Activated CD8-positive, alpha-beta memory T cell treated with anti-CD3 and anti-CD28 coated beads, Interleukin-2, amount 50 U/mL, for 1 hour (primary cell): ENCODE data around the gene PIGO.

Experiments used
- DNase-seq: peaks from one replicate; pipeline ENCODE4 v3.0.0-alpha.2; 2020; ENCODE audit errors: extremely low read depth

Gene PIGO

DNA sequence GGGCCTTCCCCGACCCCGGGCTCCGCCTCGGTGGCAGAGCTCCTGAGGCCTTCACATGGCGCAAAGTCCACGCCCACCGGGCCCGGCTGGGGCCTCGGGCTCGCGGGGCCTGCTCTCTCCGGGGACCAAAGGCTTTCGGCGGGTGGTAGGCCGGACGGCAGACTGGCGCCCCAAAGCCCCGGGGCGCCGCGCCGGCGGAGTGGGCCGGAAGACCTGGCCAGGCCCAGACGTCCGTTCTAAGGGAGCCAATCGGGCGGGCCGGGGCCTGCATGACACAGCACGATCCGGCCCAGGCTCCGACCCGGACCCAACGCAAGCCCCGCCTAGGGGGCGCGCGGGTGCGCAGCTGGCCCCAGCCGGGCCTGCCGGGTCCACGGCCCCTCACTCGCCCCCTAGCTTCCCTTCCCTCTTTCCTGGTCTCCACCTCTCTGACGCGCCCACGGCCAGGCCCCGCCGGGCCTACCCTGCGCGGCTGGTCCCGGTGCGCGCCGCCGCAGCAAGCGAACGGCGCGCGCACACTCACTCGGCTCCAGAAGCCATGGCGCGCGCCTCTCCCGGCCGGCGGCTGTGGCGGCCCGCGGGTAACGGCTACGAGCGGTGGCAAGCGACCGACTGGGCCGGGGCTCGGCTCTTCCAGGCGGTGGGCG is 24.5 kb downstream of the PIGO start:
- DNase-seq: peak; percentile 31

DNA sequence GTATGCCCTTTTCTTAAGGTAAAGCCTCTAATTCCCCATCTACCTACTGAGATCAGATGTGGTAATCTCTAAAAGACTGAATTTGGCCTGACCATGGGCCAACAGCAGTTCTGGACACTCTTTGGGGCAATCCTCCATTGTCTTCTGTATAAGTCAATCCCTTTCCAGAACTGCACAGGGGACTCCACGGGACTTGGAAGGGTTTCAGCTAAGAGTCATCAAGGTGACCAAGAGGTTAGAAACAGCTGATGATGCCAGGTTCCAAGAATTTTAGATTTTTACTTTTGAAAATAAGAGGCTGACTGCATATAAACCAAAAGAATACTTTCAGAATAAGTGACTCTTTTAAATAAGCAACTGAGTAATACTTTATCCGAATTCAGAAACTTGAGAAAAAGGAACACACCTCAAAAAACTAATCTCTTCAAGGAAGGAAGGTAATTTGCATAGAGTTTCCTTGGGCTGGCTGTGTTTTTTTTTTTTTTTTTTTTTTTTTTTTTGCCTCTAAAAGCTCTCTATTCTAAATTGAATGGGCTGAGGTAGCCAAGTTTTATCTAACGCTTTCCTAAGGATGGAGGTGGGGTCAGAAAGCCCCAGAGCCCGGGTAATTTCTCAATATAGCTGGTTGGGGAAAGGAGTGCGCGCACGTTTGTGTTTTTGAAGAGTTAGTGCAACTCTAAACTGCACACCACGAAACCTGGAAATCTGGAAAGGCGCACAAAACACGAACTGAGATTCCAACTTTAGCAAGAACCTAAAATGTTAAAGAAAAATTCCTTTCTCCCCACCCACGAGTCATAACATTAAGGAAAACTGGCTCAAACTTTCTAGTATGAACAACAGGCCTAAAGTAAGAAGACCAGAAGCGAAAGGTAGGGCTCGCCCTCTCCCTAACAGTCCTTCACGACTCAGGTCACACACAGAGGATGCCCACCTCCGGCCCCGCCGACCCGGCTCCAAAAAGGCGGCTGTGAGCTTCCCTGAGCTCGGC is 25.3 kb downstream of the PIGO start:
- no peak for DNase-seq

DNA sequence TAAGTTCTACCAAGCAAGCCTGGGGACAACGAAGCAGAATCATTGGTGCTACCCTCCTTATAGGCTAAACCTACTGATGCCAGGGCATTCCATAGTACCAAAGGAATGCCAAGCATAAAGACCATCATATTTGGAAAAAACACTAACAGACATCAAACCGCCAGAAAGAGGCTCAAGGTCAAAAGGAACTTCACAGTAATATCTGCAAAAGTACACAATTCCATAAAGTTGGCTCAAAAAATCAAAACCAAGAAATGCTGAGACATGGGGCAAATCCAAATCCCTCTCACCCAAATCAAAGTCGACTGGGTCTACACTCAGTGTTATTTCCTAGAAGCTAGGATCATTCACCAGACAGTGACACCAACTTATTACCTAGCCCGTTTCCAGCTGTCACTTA is 27.4 kb downstream of the PIGO start:
- DNase-seq: no peak

DNA sequence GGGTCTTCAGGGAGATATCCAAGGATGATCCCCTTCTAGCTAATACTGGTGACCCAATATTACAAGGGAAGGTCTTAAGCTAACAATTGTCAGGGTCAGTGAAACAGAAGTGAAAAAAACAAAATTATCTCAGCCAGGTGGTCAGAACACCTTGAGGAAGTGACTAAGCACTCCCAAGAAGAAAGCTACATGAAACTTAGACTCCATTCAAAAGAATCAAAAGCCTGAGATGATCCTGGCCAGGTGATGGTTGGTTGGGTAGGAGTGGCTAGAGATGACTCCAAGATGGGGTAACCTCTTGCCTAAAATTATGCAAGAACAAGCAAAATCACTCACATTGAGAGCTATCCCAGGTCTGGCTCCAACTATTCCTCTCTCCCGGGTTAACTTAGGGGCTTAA is 29.3 kb downstream of the PIGO start:
- no peak for DNase-seq

DNA sequence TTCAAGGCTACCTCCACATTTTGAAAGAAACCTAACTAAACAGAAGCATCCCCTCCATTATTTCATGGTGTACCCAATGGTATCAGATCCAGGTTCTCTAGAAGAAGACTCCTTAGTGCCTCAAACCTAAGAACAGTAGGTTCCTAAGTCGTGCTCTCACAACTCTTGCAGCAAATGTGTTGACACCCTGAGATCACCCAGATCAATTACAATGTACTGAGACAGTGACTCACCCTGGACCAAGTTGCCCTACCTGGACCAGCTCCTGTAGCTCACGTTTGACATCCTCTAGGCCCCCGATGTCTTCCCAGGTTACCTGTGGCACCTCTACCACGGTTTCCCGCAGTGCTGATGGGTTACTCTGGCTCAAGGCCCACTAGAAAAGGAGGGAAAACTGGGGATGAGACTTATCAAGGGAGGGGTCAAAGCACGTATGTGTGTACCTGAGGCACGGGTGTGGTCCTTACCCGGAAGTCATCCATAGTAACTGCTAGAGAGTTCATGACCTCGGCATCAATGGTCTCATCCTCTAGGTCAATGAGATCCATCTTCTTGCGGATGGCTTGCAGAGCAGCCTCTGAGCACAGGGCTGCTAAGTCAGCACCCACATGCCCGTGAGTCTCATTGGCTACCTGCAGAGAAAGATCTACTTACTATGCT is 35.7 kb downstream of the PIGO start:
- DNase-seq: no peak

DNA sequence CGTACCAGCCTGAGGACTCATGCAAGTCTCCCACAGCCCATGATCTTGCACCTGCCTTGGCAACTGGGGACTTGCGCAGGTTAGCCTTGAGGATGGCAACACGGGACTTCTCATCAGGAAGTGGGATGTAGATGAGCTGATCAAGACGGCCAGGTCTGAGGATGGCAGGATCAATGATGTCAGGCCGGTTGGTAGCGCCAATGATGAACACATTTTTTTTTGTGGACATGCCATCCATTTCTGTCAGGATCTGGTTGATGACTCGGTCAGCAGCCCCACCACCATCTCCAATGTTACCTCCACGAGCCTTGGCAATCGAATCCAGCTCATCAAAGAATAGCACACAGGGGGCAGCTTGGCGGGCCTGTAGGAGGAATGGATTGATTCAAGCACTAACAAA is 37.0 kb downstream of the PIGO start:
- DNase-seq: no peak

DNA sequence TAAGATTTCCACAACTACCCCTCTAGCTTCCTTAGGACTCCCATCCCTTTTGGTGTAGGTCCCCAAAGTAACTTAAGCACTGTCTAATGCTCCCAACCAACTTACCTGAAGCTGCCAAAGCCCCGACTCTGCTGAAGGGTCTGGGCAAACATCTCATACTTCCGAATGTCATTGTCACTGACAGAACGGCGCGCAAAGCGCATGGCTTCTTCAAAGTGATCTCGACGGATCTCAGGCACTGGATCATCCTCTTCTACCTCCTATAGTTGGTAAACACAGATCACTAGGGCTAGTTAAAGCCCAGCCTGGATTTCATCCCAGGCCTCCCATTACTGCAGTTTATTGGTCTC is 39.1 kb downstream of the PIGO start:
- DNase-seq: no peak

DNA sequence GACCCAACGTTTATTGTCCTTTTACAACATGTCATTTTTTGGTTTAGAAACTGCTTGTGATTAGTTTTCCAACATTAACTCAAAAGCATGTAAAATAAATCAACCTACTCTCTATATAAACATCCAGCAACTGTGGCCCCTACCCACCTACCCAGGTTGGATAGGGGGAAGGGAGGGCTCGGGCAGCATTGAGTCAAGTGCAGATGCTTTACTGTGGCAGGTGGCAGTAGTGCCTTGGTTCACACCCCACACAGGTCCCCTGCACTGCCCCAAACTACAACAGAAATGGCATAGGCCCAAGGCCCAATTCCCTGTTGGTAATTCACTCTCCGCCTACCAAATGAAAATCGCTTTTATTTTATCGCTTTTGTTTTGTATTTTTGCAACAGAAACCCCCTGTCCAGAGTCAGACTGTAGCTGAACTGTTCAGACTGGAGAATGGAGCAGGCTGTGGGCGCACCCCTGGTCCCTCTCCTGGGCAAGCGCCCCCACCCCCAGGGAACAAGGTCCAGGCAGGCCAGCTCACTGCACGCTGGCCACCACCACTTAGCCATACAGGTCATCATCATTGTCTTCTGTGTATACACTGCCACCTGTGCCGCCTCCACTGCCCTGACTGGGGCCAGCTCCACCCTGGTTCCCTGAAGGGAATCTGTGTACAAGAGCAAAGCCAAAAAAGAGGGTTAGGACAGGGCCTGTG is 39.7 kb downstream of the PIGO start:
- DNase-seq: no peak

DNA sequence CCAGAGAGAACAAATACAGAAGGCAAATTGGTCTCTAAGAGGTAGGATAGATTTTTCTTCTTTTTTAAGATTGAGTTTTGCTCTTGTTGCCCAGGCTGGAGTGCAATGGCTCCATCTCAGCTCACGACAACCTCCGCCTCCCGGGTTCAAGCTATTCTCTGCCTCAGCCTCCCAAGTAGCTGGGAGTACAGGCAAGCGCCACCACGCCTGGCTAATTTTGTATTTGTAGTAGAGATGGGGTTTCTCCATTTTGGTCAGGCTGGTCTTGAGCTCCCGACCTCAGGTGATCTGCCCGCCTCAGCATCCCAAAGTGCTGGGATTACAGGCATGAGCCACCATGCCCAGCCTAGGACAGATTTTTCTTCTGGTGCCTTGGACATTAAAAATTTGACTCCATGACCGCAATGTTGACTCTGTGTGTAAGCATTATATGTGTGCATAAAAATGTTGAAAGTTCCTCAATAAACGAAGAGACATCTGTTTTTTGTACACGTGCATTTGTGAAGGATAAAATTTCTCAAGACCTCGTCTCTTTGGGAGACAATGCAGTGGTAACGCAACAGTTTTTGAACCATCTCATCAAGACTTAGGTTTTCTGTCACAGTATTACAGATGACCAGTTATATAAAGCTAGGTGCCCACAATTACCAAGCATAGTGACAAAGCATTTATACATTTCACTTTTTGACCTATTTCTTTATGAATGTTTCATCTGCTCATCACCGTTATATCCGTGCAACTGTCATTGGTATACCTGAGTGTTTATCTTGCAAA is 41.3 kb downstream of the PIGO start:
- no peak for DNase-seq

DNA sequence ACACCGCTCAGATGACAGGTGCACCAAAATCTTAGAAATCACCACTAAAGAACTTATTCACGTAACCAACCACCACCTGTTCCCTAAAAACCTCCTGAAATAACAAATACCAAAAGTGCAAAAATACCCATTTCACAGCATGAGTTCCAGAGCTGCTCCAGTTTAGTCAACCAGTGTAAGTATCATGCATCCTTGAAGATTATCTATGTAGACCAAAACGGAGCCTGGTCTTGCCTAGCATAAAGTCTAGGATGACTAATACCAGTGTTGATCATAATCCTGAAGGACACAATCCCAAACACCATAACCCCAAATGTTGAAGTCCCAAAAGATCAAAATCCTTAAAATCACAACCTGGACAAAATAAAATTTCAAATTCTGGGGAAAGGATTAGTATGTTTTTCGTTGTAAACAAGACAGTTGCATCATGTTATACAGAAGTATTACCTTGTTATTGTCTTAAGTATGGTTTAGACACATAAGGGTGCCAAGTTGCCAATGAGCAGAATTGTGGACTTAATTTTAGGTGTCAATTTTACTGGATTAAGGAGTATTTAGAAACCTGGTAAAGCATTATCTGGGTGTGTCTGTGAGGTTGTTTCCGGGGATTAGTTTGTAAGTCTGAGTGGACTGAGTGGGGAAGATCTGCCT is 42.1 kb downstream of the PIGO start:
- DNase-seq: no peak

DNA sequence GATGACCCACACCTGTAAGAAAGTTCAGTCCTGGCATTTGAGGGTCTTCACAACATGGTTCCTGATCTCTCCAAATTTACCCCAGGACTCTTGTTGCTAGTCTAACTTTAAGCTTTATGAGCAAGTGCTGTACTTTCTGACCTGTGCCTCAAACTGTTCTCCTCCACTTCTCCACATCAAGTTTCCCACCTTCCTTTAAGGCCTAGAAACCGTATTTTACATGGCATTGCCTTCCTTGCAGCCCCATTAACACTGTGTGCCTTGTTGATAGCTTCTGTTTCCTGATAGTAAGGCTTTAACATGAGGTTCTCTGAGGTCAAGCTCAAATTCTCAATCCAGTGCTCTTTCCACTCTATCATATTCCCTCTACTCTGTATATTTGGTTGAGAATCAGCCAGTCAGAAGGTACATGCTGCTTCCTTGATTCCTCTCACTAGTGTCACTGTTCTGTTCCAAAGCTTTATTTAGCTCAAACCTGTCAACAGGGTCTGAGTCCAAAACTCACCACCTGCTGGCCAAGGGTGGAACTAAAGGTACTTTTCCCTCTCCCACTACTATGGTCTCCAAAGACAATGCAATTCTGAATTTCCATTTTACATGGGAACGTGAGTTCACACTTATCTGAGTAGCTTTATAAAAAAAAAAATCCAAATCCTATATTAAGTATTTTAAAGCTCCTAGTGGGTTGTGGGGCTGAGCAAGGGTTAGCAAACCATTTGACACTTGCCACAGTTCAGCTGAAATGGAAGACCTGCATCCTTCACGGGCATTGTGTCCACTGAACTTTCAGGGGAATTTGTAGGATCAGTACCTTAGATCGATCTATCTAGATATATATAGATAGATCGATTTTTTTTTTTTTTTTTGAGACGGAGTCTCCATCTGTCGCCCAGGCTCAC is 45.1 kb downstream of the PIGO start:
- DNase-seq: no peak

DNA sequence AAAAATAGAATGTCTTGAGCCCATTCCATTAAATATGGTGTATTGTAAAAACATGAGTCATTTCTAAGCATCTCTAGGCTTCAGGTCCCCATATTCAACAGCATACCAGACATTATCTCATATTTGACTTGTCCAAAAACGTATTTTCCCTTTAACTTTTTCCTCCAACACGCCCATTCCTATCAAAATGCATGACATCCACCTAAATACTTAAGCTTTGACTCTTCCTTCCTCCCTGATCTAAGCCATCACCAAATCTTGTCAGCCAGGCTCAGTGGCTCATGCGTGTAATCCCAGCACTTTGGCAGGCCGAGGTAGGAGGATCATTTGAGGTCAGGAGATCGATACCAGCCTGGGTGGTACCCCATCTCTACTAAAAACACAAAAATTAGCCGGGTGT is 47.9 kb downstream of the PIGO start:
- no peak for DNase-seq

DNA sequence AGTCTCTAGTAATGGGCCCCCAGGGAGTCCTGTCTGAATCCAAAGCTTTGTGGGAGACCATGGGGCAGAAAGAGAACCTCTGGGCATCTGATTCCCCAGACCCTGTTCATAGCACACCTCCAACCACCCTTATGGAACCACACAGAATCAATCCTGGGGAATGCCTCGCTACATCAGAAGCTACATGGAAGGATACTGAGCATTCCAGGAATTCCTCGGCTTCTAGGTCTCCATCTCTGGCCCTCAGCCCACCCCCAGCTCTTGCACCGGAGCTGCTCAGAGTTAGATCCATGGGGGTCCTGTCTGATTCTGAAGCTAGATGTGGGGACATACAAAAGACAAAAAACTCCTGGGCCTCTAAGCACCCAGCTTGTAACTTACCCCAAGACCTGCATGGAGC is 52.3 kb downstream of the PIGO start:
- DNase-seq: no peak

DNA sequence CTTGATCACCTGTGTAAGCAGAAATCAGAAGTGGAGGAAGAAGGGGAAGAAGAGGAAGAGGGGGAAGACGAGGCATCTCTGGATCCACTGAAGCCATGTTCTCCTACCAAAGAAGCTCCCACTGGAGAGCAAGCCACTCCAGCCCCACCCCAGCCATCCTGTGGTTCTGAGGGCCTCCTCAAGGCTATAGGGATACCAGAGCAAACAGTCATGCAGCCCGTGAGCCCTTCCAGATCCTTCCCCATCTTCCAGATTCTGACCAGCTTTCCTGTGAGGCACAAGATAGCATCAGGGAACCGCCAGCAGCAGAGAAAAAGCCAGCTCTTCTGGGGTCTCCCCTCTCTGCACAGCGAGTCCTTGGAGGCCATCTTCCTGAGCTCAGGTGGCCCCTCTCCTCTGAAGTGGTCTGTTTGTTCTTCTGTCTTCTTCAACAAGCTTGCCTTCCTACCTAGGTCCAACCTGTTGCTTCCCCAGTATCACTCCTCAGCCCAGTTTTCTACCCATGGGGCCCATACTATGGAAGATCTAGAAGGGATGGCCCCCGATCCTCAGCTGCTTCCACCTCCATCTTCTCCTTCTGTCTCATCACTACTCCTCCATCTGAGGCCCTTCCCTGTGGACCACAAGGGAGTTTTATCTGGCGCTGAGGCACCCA is 53.4 kb downstream of the PIGO start:
- no peak for DNase-seq

DNA sequence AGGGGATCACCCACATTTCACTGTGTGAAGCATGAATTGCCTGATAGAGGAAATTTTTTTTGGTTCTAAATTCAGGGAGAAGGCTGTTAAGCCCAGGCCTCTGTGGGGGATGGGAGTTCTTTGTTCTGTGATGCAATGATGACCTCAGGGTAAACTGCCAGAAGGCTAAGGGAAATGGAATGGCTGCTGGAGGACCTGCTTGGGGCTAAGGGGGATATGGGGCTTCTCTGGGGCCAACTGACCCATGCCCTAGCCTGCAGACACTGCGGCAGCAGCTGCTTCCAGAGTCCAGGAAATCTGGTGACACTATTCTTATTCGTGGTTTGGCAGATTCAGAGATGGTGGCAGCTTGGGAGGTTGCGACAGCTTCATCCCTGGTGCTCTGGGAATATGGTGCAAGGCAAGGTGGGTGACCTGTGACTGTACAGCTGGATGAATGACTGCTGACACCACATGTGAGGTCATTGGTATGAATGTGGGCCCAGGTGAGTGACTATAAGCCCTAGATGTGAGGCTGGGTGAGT is 54.2 kb downstream of the PIGO start:
- no peak for DNase-seq
